ENCODE results near the gene AKT1. TPM values are rescaled to one million over a fixed set of nuclear protein-coding genes. Genes with fewer than 3 reads are reported as not detected.

The AKT1 gene
- polyA plus RNA-seq, 2 of the 4 experiments (the other 2 are of a cell fraction): 70.2 to 93.8 TPM

- H3K27ac ChIP-seq: no peak overlapping the region
- TF ChIP-seq POLR2A (IDR thresholded peaks at IDR 0.05; ENCODE audit: low read length): no peak
- TF ChIP-seq ZSCAN20 (CRISPR knock-in tag; IDR thresholded peaks at IDR 0.05): no peak
- TF ChIP-seq NPAS2 (CRISPR knock-in tag; IDR thresholded peaks at IDR 0.05; ENCODE audit: borderline replicate concordance): no peak
- TF ChIP-seq RAD21 (conservative IDR thresholded peaks at IDR 0.05 in 1 of 2, IDR thresholded peaks at IDR 0.05 in 1 of 2): no peak
- TF ChIP-seq BHLHE40 (IDR thresholded peaks at IDR 0.05; ENCODE audit: low read depth, low read length): no peak
- TF ChIP-seq HOXB13 (CRISPR knock-in tag; IDR thresholded peaks at IDR 0.05; ENCODE audit: low read depth): no peak
- no peak for TF ChIP-seq MYC (IDR thresholded peaks at IDR 0.05; ENCODE audit: borderline replicate concordance, low read length)
- no peak for TF ChIP-seq PBX3 (IDR thresholded peaks at IDR 0.05)
- no peak for TF ChIP-seq POLR2AphosphoS2 (conservative IDR thresholded peaks at IDR 0.05; ENCODE audit: low read length)
- TF ChIP-seq ZFP36 (IDR thresholded peaks at IDR 0.05; ENCODE audit: borderline replicate concordance, partially characterized antibody): no peak
- no peak for TF ChIP-seq PHF8 (IDR thresholded peaks at IDR 0.05; ENCODE audit: borderline replicate concordance, low read depth)
- no peak overlapping the region for H3K4me3 ChIP-seq
- no peak overlapping the region for H3K4me2 ChIP-seq
- no peak for FAIRE-seq
- 0 out of 3 replicates have a peak, but pooled peaks cover 10% of the 10 kb centered on the region for H3K4me1 ChIP-seq
- ATAC-seq: no peak
- WGBS (ENCODE audit: missing lambda C conversion rate): 91% methylated on average over 17 of the region's 28 CpGs
- no peak for DNase-seq (ENCODE audit: low read depth in 1 of 2, low spot score in 1 of 2)
- ChIA-PET POLR2A (no interaction called here), CTCF (interaction anchor here (1.4 to 1.8 kb wide), 2 partner anchors 11 to 14 kb away, joined by 3 to 10 read pairs; no protein-coding TSS in a partner anchor)
- H3K9me3 ChIP-seq: no peaks in the 10 kb centered on the region
Observed at GRCh38 chr14:104782086-104782807, 13.3 kb downstream of the AKT1 start.

GRCh38 chr14:104781271-104782077, 14.1 kb downstream of the AKT1 start:
- WGBS (ENCODE audit: missing lambda C conversion rate): 92% methylated on average over 13 of the region's 20 CpGs
- DNase-seq (ENCODE audit: low read depth in 1 of 2, low spot score in 1 of 2) (no peak), ATAC-seq (no peak), FAIRE-seq (no peak)
- ChIA-PET POLR2A (no interaction called here), CTCF (interaction anchor here (1.2 to 1.8 kb wide), 4 partner anchors 9 to 45 kb away, joined by 3 to 10 read pairs (median 4); no protein-coding TSS in a partner anchor)
- Histone ChIP-seq H3K4me3 (no peak overlapping the region), H3K9me3 (no peaks in the 10 kb centered on the region), H3K4me1 (0 out of 3 replicates have a peak, but pooled peaks cover 10% of the 10 kb centered on the region), H3K4me2 (no peak overlapping the region), H3K27ac (no peak overlapping the region)
- TF ChIP-seq ZNF302 (CRISPR knock-in tag; IDR thresholded peaks at IDR 0.05) (no peak), BCL3 (IDR thresholded peaks at IDR 0.05) (no peak), FOSL2 (IDR thresholded peaks at IDR 0.05) (no peak), FOSL2 (CRISPR knock-in tag; IDR thresholded peaks at IDR 0.05) (no peak), CTCF (IDR thresholded peaks at IDR 0.05) (no peak), FOSB (CRISPR knock-in tag; IDR thresholded peaks at IDR 0.05) (no peak), RAD21 (conservative IDR thresholded peaks at IDR 0.05 in 1 of 2, IDR thresholded peaks at IDR 0.05 in 1 of 2) (no peak), CHD2 (IDR thresholded peaks at IDR 0.05; ENCODE audit: low read length, partially characterized antibody) (no peak), MAFK (IDR thresholded peaks at IDR 0.05; ENCODE audit: partially characterized antibody) (no peak), RFX5 (IDR thresholded peaks at IDR 0.05) (no peak), NR3C1 (IDR thresholded peaks at IDR 0.05) (no peak), ZFP36 (IDR thresholded peaks at IDR 0.05; ENCODE audit: borderline replicate concordance, partially characterized antibody) (no peak), CBX2 (IDR thresholded peaks at IDR 0.05; ENCODE audit: borderline replicate concordance, low read depth) (no peak), PBX3 (IDR thresholded peaks at IDR 0.05) (no peak), REST (IDR thresholded peaks at IDR 0.05) (no peak), JUNB (IDR thresholded peaks at IDR 0.05) (no peak), E2F6 (IDR thresholded peaks at IDR 0.05; ENCODE audit: borderline replicate concordance, low read depth) (no peak)
